Suprapubic skin (tissue), 4 donors: ENCODE data around the gene STPG2. TPM values are rescaled to one million over a fixed set of nuclear protein-coding genes. Genes with fewer than 3 reads are reported as not detected.
"Not testable (repeated sequence)": the region's sequence is repeated elsewhere in the genome, so short reads cannot be mapped to it uniquely, and the experiment has no call there.

Experiments
- DNase-seq, 2 donors: peaks; one replicate each; pipeline ENCODE4 v3.0.0-alpha.2; 2019; ENCODE audit warnings: low spot score in 2 of 2
- H3K27ac ChIP-seq: fragments of 200-600 bp; sonication (generic); one replicate; pipeline ENCODE4 v1.5.1; 2019
- H3K27me3 ChIP-seq: fragments of 200-600 bp; sonication (generic); one replicate; pipeline ENCODE4 v1.5.1; 2019
- H3K36me3 ChIP-seq: fragments of 200-600 bp; sonication (generic); one replicate; pipeline ENCODE4 v1.5.1; 2019
- H3K4me1 ChIP-seq: fragments of 200-600 bp; sonication (generic); one replicate; pipeline ENCODE4 v1.5.1; 2019
- H3K4me3 ChIP-seq: fragments of 200-600 bp; sonication (generic); one replicate; pipeline ENCODE4 v1.5.1; 2019; ENCODE audit warnings: mild to moderate bottlenecking
- H3K9me3 ChIP-seq: fragments of 200-600 bp; sonication (generic); one replicate; pipeline ENCODE4 v1.5.1; 2019
- EP300 ChIP-seq: sonication (generic); formaldehyde crosslinking; IDR thresholded peaks from one replicate; pipeline ENCODE4 v1.6.1; 2017; ENCODE audit warnings: antibody characterized with exemption
- POLR2A ChIP-seq, 2 donors: fragments of 450-650 bp; IDR thresholded peaks; one replicate each; pipeline ENCODE4 v1.6.1; 2017; ENCODE audit warnings: antibody characterized with exemption in 2 of 2, mild to moderate bottlenecking in 2 of 2, moderate library complexity in 2 of 2
- POLR2AphosphoS5 ChIP-seq, 3 donors: sonication (generic); formaldehyde crosslinking; IDR thresholded peaks; one replicate each; pipeline ENCODE4 v1.6.1; 2017; ENCODE audit warnings: antibody characterized with exemption in 3 of 3
- WGBS: methylation state at CpG from one replicate; pipeline ENCODE4 v1.1.5; 2018; 5-methylcytosine and 5-hydroxymethylcytosine counted together
- total RNA-seq, 4 donors: library from RNA; depleted of rRNA; stranded (reverse); fragments of >200 nt; gene quantifications; one replicate each; pipeline ENCODE4 v1.1.0, GENCODE V29; 2016
- TF ChIP-seq, protein P1 (sequence below), 2 donors: fragments of 200-600 bp in 1 of 2; fragments of 450-650 bp in 1 of 2; sonication (generic) in 1 of 2; IDR thresholded peaks; one replicate each; pipeline ENCODE4 v1.5.1; 2016 to 2019; ENCODE audit warnings: antibody characterized with exemption in 2 of 2, mild to moderate bottlenecking in 1 of 2, moderate library complexity in 1 of 2

The STPG2 gene
- total RNA-seq, 4 donors from 2014 or later: 0.26 to 2.5 (median 2.0) TPM; not detected in 1

DNA sequence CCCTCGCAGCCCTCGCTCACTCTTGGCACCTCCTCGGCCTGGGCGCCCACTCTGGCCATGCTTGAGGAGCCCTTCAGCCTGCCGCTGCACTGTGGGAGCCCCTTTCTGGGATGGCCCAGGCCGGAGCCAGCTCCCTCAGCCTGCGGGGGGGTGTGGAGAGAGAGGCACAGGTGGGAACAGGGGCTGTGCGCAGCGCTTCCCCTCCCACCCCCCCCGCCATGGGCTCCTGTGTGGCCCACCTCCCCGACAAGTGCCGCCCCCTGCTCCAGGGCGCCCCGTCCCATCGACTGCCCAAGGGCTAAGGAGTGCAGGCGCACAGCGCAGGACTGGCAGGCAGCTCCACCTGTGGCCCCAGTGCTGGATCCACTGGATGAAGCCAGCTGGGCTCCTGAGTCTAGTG is 220.2 kb downstream of the STPG2 start:
- TF ChIP-seq POLR2AphosphoS5 (IDR thresholded peaks at IDR 0.05) (no peak), POLR2A (IDR thresholded peaks at IDR 0.05) (no peak), EP300 (no peak)
- TF ChIP-seq, protein P1, sequence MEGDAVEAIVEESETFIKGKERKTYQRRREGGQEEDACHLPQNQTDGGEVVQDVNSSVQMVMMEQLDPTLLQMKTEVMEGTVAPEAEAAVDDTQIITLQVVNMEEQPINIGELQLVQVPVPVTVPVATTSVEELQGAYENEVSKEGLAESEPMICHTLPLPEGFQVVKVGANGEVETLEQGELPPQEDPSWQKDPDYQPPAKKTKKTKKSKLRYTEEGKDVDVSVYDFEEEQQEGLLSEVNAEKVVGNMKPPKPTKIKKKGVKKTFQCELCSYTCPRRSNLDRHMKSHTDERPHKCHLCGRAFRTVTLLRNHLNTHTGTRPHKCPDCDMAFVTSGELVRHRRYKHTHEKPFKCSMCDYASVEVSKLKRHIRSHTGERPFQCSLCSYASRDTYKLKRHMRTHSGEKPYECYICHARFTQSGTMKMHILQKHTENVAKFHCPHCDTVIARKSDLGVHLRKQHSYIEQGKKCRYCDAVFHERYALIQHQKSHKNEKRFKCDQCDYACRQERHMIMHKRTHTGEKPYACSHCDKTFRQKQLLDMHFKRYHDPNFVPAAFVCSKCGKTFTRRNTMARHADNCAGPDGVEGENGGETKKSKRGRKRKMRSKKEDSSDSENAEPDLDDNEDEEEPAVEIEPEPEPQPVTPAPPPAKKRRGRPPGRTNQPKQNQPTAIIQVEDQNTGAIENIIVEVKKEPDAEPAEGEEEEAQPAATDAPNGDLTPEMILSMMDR (IDR thresholded peaks at IDR 0.05): no peak
- Histone ChIP-seq H3K27ac (no peak overlapping the region), H3K36me3 (no peaks in the 10 kb centered on the region), H3K27me3 (no peaks in the 10 kb centered on the region), H3K4me1 (no peaks in the 10 kb centered on the region), H3K4me3 (no peak overlapping the region), H3K9me3 (no peaks in the 10 kb centered on the region)
- DNase-seq: no peak
- 96% methylated on average over 6 of the region's 17 CpGs for WGBS

DNA sequence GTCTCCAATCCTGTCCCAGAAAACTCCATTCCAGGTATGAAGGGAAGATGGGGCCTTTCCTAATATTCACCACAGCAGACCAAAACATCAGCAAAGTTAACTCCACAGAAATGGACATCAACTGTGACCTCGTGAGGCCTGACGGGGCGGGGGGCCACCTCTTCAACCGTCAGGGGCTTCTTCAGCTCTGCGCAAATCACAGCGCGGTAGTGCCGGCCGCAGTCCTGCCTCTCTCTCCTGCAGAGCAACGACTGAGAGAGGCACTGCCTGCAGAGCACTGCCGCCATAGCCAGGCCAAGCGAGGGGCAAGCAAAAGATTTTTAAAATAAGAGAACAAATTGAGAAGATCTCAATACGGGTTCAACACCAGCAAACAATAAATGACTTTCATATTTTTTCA is 226.2 kb downstream of the STPG2 start:
- H3K9me3 ChIP-seq: peaks cover 5% of the 10 kb centered on the region
- no peaks in the 10 kb centered on the region for H3K27me3 ChIP-seq
- WGBS: 94% methylated on average over 13 of the region's 13 CpGs
- no peak for DNase-seq
- H3K27ac ChIP-seq: no peak overlapping the region
- TF ChIP-seq POLR2AphosphoS5 (IDR thresholded peaks at IDR 0.05): no peak
- TF ChIP-seq EP300: no peak
- TF ChIP-seq POLR2A (IDR thresholded peaks at IDR 0.05): no peak
- TF ChIP-seq, protein P1 (IDR thresholded peaks at IDR 0.05): no peak
- no peak overlapping the region for H3K4me3 ChIP-seq
- no peaks in the 10 kb centered on the region for H3K4me1 ChIP-seq
- H3K36me3 ChIP-seq: no peaks in the 10 kb centered on the region

DNA sequence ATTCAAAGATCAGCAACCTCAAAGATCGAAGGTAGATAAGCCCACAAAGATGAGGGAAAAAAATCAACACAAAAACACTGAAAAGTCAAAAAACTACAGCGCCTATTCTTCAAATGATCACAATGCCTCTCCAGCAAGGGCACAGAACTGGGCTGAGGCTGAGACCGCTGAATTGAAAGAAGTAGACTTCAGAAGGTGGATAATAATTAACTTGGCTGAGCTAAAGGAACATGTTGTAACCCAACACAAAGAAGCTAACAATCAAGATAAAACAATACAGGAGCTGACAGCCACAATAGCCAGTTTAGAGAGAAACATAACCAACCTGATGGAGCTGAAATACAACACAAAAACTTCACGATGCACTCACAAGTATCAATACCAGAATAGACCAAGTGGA is 231.1 kb downstream of the STPG2 start:
- 89% methylated on average over 4 of the region's 4 CpGs for WGBS
- Histone ChIP-seq H3K4me1 (no peaks in the 10 kb centered on the region), H3K27ac (no peak overlapping the region), H3K36me3 (no peaks in the 10 kb centered on the region), H3K4me3 (no peak overlapping the region), H3K27me3 (no peaks in the 10 kb centered on the region), H3K9me3 (peaks cover 5% of the 10 kb centered on the region)
- TF ChIP-seq, protein P1 (IDR thresholded peaks at IDR 0.05): no peak
- TF ChIP-seq POLR2A (IDR thresholded peaks at IDR 0.05) (no peak), EP300 (no peak), POLR2AphosphoS5 (IDR thresholded peaks at IDR 0.05) (no peak)
- no peak for DNase-seq

DNA sequence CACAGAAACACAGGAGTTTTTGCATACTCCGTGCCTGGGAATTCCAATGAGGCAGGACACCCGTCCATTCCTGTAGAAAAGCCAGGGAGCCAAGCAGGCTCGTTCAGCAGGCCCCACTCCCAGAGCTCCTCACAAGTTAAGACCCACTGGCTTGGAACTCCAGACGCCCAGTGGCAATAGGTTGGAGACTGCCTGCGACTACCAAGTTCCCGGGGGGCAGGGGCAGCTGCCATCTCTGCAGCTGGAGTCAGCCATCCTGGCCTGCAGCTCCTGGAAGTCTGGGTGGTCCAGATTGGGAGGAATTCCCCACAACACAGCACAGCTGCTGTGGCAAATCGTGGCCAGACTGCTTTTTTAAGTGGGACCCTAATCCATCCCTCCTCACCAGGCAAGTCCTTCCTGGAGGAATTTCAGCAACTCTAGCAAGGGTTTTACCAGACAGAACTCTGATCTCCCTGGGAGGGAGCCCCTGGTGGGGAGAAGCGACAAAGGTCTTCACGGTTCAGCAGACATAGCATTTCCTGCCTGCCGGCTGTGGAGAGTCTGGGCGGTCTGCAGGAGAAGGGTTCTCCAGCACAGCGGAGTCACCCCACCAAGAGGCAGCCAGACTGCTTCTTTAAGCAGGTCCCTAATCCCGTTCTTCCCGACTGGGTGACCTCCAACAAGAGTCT is 231.9 kb downstream of the STPG2 start:
- peaks cover 5% of the 10 kb centered on the region for H3K9me3 ChIP-seq
- no peaks in the 10 kb centered on the region for H3K36me3 ChIP-seq

DNA sequence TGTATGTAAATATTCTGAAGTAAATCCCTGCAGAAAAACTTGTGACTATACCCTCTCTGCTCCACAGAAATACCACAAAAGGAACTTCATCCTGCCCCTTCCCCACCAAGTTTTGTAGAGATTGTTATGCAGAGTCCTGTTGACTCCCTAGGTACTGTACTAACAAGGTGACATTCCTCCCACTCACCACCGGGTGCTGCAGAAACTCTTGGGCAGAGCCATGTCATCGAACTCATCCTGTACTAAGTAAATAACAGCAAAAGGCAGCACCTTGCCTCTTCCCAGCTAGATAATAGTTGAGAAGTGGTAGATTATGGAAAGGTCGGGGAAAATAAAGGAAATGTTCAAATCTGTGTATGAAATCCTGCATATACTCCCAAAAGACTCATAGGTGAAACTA is 233.3 kb downstream of the STPG2 start:
- DNase-seq: no peak
- Histone ChIP-seq H3K9me3 (no peaks in the 10 kb centered on the region), H3K36me3 (no peaks in the 10 kb centered on the region), H3K4me3 (no peak overlapping the region), H3K4me1 (no peaks in the 10 kb centered on the region), H3K27me3 (no peaks in the 10 kb centered on the region), H3K27ac (no peak overlapping the region)
- WGBS: 56% methylated on average over 3 of the region's 3 CpGs
- TF ChIP-seq POLR2A (IDR thresholded peaks at IDR 0.05): no peak
- TF ChIP-seq, protein P1 (IDR thresholded peaks at IDR 0.05): no peak
- no peak for TF ChIP-seq POLR2AphosphoS5 (IDR thresholded peaks at IDR 0.05)

More for the DNA sequence above, 231.9 kb downstream of the STPG2 start:
- Histone ChIP-seq H3K4me1 (no peaks in the 10 kb centered on the region), H3K4me3 (no peak overlapping the region), H3K27ac (no peak overlapping the region), H3K27me3 (no peaks in the 10 kb centered on the region)
- TF ChIP-seq, protein P1 (IDR thresholded peaks at IDR 0.05): no peak
- TF ChIP-seq POLR2AphosphoS5 (IDR thresholded peaks at IDR 0.05) (no peak), POLR2A (IDR thresholded peaks at IDR 0.05) (no peak), EP300 (no peak)
- 75% methylated on average over 9 of the region's 14 CpGs for WGBS
- no peak for DNase-seq

DNA sequence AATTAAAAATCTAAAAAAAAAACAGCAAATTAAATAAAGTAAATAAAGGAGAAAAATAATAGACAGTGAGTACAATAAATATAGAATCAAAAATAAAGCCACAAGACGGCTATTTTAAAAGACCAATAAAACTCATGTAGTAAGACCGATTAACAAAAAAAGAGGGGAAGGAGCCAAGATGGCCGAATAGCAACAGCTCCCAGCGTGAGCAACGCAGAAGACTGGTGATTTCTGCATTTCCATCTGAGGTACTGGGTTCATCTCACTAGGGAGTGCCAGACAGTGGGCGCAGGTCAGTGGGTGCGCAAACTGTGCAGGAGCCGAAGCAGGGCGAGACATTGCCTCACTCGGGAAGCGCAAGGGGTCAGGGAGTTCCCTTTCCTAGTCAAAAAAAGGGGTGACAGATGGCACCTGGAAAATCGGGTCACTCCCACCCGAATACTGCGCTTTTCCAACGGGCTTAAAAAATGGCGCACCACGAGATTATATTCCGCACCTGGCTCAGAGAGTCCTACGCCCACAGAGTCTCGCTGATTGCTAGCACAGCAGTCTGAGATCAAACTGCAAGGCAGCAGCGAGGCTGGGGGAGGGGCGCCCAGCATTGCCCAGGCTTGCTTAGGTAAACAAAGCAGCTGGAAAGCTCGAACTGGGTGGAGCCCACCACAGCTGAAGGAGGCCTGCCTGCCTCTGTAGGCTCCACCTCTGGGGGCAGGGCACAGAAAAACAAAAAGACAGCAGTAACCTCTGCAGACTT is 239.7 kb downstream of the STPG2 start:
- H3K27me3 ChIP-seq, H3K4me3 ChIP-seq, H3K36me3 ChIP-seq, H3K4me1 ChIP-seq, DNase-seq, H3K27ac ChIP-seq, H3K9me3 ChIP-seq: not testable (repeated sequence)
- 92% methylated on average over 23 of the region's 23 CpGs for WGBS
